HCT116 (cell line): ENCODE measurements around the gene RAET1L. TPM values are rescaled to one million over a fixed set of nuclear protein-coding genes. Genes with fewer than 3 reads are reported as not detected.

ENCODE experiments used
- ATAC-seq: fragments of 200-7000 bp; cut with Tn5 transposase; 2 replicates; pipeline ENCODE4 v1.9.1; 2020; ENCODE audit warnings: mild to moderate bottlenecking, moderate library complexity
- BruUV-seq: library from RNA; stranded (reverse); fragments of 400-500 nt; replicated peaks from 2 replicates; lab custom pipeline; 2021; lab: Mats Ljungman, UMichigan
- CTCF ChIA-PET: fragments of 300-600 bp; sonication (Branson Sonifier 250); formaldehyde crosslinking; loops from one replicate; lab custom pipeline; 2021; ENCODE audit warnings: antibody characterized with exemption; lab: Charles Lee
- POLR2A ChIA-PET: fragments of 300-600, 350-600 bp; sonication (Branson Sonifier 250); formaldehyde crosslinking; loops from one replicate; lab custom pipeline; 2021; ENCODE audit warnings: antibody characterized with exemption; lab: Charles Lee
- RAD21 ChIA-PET, 2 experiments: fragments of 300-600 bp; sonication (Branson Sonifier 250); formaldehyde crosslinking; loops; one replicate each; lab custom pipeline; 2023; ENCODE audit warnings: low total read pairs in 2 of 2; ENCODE audit not compliant: uncharacterized antibody in 2 of 2, unreplicated experiment in 2 of 2, low non-redundant PET in 1 of 2; lab: Charles Lee
- DNase-seq: peaks from one replicate; pipeline ENCODE4 v3.0.0-alpha.2; 2010; ENCODE audit warnings: low read depth, low spot score
- H2AFZ ChIP-seq: fragments of 200-600 bp; shearing (Covaris generic), sonication (generic); 2 replicates; pipeline ENCODE4 v1.6.1; 2017; ENCODE audit warnings: low read depth, mixed run types, mixed read lengths, antibody characterized with exemption, low read length; ENCODE audit not compliant: poor library complexity, severe bottlenecking
- H3K27ac ChIP-seq: 2 replicates; pipeline ENCODE4 v1.5.1; 2012; ENCODE audit warnings: low read depth, low read length
- H3K27me3 ChIP-seq: fragments of 200-600 bp; sonication (generic); 2 replicates; pipeline ENCODE4 v1.6.1; 2016; ENCODE audit warnings: mixed run types, low read length, mixed read lengths; ENCODE audit not compliant: insufficient read depth
- H3K36me3 ChIP-seq, 2 experiments: fragments of 200-500 bp in 1 of 2; fragments of 200-600 bp in 1 of 2; sonication (Bioruptor generic) in 1 of 2; sonication (generic) in 1 of 2; 2 replicates each; pipeline versions ENCODE4 v1.5.1 to v1.6.1; 2014 to 2016; ENCODE audit warnings: low read length in 2 of 2, inconsistent platforms in 1 of 2, mixed read lengths in 1 of 2, mixed run types in 1 of 2; ENCODE audit not compliant: insufficient read depth in 2 of 2, control insufficient read depth in 1 of 2
- H3K4me1 ChIP-seq, 2 experiments: fragments of 200-600 bp in 1 of 2; sonication (generic) in 1 of 2; 2 replicates each; pipeline versions ENCODE4 v1.5.1 to v1.6.1; 2012 to 2017; ENCODE audit warnings: low read length in 2 of 2, inconsistent platforms in 1 of 2, mild to moderate bottlenecking in 1 of 2, mixed read lengths in 1 of 2, mixed run types in 1 of 2, moderate library complexity in 1 of 2; ENCODE audit not compliant: insufficient read depth in 2 of 2, control insufficient read depth in 1 of 2
- H3K4me2 ChIP-seq: fragments of 200-600 bp; sonication (generic); 2 replicates; pipeline ENCODE4 v1.6.1; 2017; ENCODE audit warnings: mixed run types, low read length, mixed read lengths
- H3K4me3 ChIP-seq, 2 experiments: fragments of 200-600 bp in 1 of 2; sonication (generic) in 1 of 2; replicated peaks in 1 of 2; 2 replicates each; pipeline ENCODE4 v1.5.1; 2011 to 2016; ENCODE audit warnings: low read length in 2 of 2, control low read depth in 1 of 2, low read depth in 1 of 2, mild to moderate bottlenecking in 1 of 2, mixed read lengths in 1 of 2, mixed run types in 1 of 2
- H3K79me2 ChIP-seq: fragments of 200-600 bp; sonication (generic); 2 replicates; pipeline ENCODE4 v1.6.1; 2017; ENCODE audit warnings: mild to moderate bottlenecking, mixed run types, low read length, moderate library complexity, mixed read lengths; ENCODE audit not compliant: insufficient read depth
- H3K9ac ChIP-seq: fragments of 200-600 bp; sonication (generic); 2 replicates; pipeline ENCODE4 v1.6.1; 2016; ENCODE audit warnings: low read length, mixed read lengths
- H3K9me2 ChIP-seq: fragments of 200-600 bp; sonication (generic), shearing (Covaris generic); 2 replicates; pipeline ENCODE4 v1.6.1; 2017; ENCODE audit warnings: mixed run types, mild to moderate bottlenecking, moderate library complexity; ENCODE audit not compliant: insufficient read depth
- H3K9me3 ChIP-seq, 2 experiments: fragments of 200-500 bp in 1 of 2; fragments of 200-600 bp in 1 of 2; sonication (Bioruptor generic) in 1 of 2; sonication (generic) in 1 of 2; 2 replicates each; pipeline ENCODE4 v1.6.1; 2014 to 2017; ENCODE audit warnings: low read length in 2 of 2, mixed read lengths in 2 of 2, inconsistent platforms in 1 of 2, low read depth in 1 of 2, mild to moderate bottlenecking in 1 of 2, mixed run types in 1 of 2, moderate library complexity in 1 of 2; ENCODE audit not compliant: control insufficient read depth in 1 of 2, insufficient read depth in 1 of 2
- H4K20me1 ChIP-seq: fragments of 200-600 bp; sonication (generic), shearing (Covaris generic); 2 replicates; pipeline ENCODE4 v1.6.1; 2017; ENCODE audit warnings: mixed run types, mild to moderate bottlenecking, moderate library complexity; ENCODE audit not compliant: insufficient read depth
- CBX3 ChIP-seq: IDR thresholded peaks from 2 replicates; pipeline ENCODE4 v1.6.1; 2012; ENCODE audit warnings: low read depth
- CEBPB ChIP-seq: IDR thresholded peaks from 2 replicates; pipeline ENCODE4 v1.6.1; 2012; ENCODE audit warnings: low read depth
- ELF1 ChIP-seq: IDR thresholded peaks from 2 replicates; pipeline ENCODE4 v1.6.1; 2012; ENCODE audit warnings: low read depth, borderline replicate concordance
- EZH2phosphoT487 ChIP-seq: fragments of 200-600 bp; IDR thresholded peaks from 2 replicates; pipeline ENCODE4 v1.6.1; 2018; ENCODE audit warnings: antibody characterized with exemption, borderline replicate concordance
- MAX ChIP-seq: IDR thresholded peaks from 2 replicates; pipeline ENCODE4 v1.6.1; 2012
- POLR2A ChIP-seq: IDR thresholded peaks from 2 replicates; pipeline ENCODE4 v1.7.0; 2011; ENCODE audit warnings: borderline replicate concordance; ENCODE audit not compliant: insufficient read depth, insufficient read length; ENCODE audit errors: extremely low read depth
- REST ChIP-seq: IDR thresholded peaks from 2 replicates; pipeline ENCODE4 v1.6.1; 2012; ENCODE audit warnings: low read depth
- SIN3A ChIP-seq: IDR thresholded peaks from 2 replicates; pipeline ENCODE4 v1.6.1; 2012; ENCODE audit warnings: low read depth
- SP1 ChIP-seq: IDR thresholded peaks from 2 replicates; pipeline ENCODE4 v1.6.1; 2012; ENCODE audit warnings: low read depth
- ZFX ChIP-seq: fragments of 450-650 bp; IDR thresholded peaks from 2 replicates; pipeline ENCODE4 v1.6.1; 2017
- ZNF274 ChIP-seq: fragments of 200-500 bp; sonication (Bioruptor generic); IDR thresholded peaks from 2 replicates; pipeline ENCODE4 v1.6.1; 2014; ENCODE audit warnings: mild to moderate bottlenecking, low read depth, low read length, inconsistent platforms
- intact Hi-C: fragments of 100-400 bp; cut with micrococcal nuclease; formaldehyde crosslinking; loops from 2 replicates; pipeline ENCODE4 v1.10.0; 2022
- total RNA-seq: library from RNA; stranded (reverse); gene quantifications from one replicate; pipeline ENCODE4 v1.2.1, GENCODE V29; 2021; ENCODE audit not compliant: unreplicated experiment
- TF ChIP-seq, protein P1 (sequence below): IDR thresholded peaks from 2 replicates; pipeline ENCODE4 v1.6.1; 2012

RAET1L gene
- total RNA-seq, 1 experiment from 2014 or later, result 1.5 TPM

- no peak for TF ChIP-seq REST
These were observed 34.5 kb downstream of the RAET1L start (continued) for GRCh38 chr6:149990661-149991471.

DNA sequence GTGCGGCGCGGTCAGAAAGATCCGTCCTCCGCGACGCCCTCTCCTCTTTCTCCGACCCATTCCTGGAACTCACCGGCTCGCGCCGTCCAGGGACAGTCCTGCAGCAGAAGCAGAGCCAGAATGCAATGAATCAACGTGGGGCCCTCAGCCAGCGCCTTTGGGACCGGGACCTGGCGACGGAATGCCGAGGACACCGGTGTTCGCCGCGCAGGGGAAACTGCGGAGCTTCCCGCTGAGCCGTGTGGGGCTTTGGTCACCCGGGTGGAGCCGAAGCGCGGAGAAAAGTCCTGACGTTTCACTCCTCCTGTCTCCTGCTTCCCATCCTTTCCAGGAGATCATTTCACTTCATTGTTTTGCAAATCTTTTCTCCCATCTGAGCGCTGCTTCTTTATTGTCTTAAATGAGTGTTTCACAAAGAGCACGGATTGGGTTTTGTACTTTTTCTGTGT, 35.1 kb downstream of the RAET1L start:
- Histone ChIP-seq H3K79me2 (no peaks in the 10 kb centered on the region), H2AFZ (no peak overlapping the region), H3K9me2 (no peaks in the 10 kb centered on the region), H3K4me1 (no peaks in the 10 kb centered on the region), H3K9me3 (no peaks in the 10 kb centered on the region), H3K27me3 (peaks cover 25% of the 10 kb centered on the region), H3K27ac (no peak overlapping the region), H3K9ac (no peak overlapping the region), H4K20me1 (no peaks in the 10 kb centered on the region), H3K36me3 (no peaks in the 10 kb centered on the region), H3K4me3 (no peak overlapping the region), H3K4me2 (no peak overlapping the region)
- DNase-seq (no peak), ATAC-seq (no peak)
- CTCF ChIA-PET, result no interaction called here
- RAD21 ChIA-PET, result no interaction called here
- POLR2A ChIA-PET, result no interaction called here
- intact Hi-C loops, result no loop called here
- no TSS peak for BruUV-seq
- no peak for TF ChIP-seq ZFX
- TF ChIP-seq CBX3, result no peak
- TF ChIP-seq, protein P1, sequence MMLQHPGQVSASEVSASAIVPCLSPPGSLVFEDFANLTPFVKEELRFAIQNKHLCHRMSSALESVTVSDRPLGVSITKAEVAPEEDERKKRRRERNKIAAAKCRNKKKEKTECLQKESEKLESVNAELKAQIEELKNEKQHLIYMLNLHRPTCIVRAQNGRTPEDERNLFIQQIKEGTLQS, result no peak
- no peak for TF ChIP-seq SP1
- no peak for TF ChIP-seq ZNF274
- no peak for TF ChIP-seq MAX
- no peak for TF ChIP-seq ELF1
- TF ChIP-seq POLR2A, result no peak
- no peak for TF ChIP-seq CEBPB
- TF ChIP-seq EZH2phosphoT487, result no peak
- TF ChIP-seq SIN3A, result no peak
